ENCODE results near the gene TMEM94.
A peak's percentile ranks its signal among the peaks of the same experiment; 100 is the strongest.

The TMEM94 gene

DNA sequence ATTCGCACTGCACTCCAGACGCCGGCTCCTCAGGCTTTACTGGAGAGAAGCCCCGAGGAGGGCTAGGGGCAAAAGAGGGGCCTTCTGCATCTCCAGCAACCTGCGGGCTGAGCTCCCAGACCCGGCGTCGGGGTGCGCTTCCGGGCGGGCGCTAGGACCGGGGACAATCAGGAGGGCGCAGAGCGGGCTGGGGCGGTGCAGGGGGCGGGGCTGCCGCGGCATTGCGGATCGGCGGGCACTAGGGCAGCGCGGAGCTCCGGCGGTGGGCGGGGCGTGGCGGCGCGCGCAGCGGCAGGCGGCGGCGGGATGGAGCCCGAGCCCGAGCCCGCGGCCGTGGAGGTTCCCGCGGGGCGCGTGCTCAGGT, 59.8 kb downstream of the TMEM94 start, which contains the start of gene TSEN54 (continued):
- TF ChIP-seq ZNF501 (tag by site-specific recombination; IDR thresholded peaks at IDR 0.05) (0 out of 2 replicates have a peak, but pooled peaks have one; percentile 10), ZNF24 (tag by site-specific recombination; IDR thresholded peaks at IDR 0.05) (0 out of 2 replicates have a peak, but pooled peaks have one; percentile 12), ZBTB26 (tag by site-specific recombination; optimal IDR thresholded peaks at IDR 0.05) (peak; percentile 1), KLF9 (tag by site-specific recombination; IDR thresholded peaks at IDR 0.05; ENCODE audit: low read depth) (peak; percentile 89), ZBTB21 (tag by site-specific recombination; IDR thresholded peaks at IDR 0.05) (no peak), SP2 (tag by site-specific recombination; IDR thresholded peaks at IDR 0.05) (peak; percentile 74), ZNF366 (tag by site-specific recombination; conservative IDR thresholded peaks at IDR 0.05) (no peak), ZNF391 (tag by site-specific recombination; IDR thresholded peaks at IDR 0.05; ENCODE audit: borderline replicate concordance, low read depth) (peak; percentile 9; the same call in 1 of the 2 replicates), ZNF629 (tag by site-specific recombination; IDR thresholded peaks at IDR 0.05) (peak; percentile 33), IKZF3 (tag by site-specific recombination; IDR thresholded peaks at IDR 0.05) (peak; percentile 56; the same call in 1 of the 2 replicates), KLF10 (tag by site-specific recombination; IDR thresholded peaks at IDR 0.05) (peak; percentile 72; the same call in 1 of the 2 replicates), ZNF621 (tag by site-specific recombination; IDR thresholded peaks at IDR 0.05) (no peak), ZNF777 (tag by site-specific recombination; IDR thresholded peaks at IDR 0.05; ENCODE audit: borderline replicate concordance) (no peak; the same call in none of the 2 replicates), EGR2 (tag by site-specific recombination; IDR thresholded peaks at IDR 0.05; ENCODE audit: low read depth) (no peak), ZSCAN30 (tag by site-specific recombination; IDR thresholded peaks at IDR 0.05) (peak; percentile 64), PRDM10 (tag by site-specific recombination; IDR thresholded peaks at IDR 0.05) (peak; percentile 92), ZNF133 (tag by site-specific recombination; IDR thresholded peaks at IDR 0.05) (no peak), ZBTB11 (tag by site-specific recombination; conservative IDR thresholded peaks at IDR 0.05; ENCODE audit: low read depth) (peak; percentile 67), ZNF585B (tag by site-specific recombination; IDR thresholded peaks at IDR 0.05) (0 out of 2 replicates have a peak, but pooled peaks have one; percentile 3), BCL11A (tag by site-specific recombination; IDR thresholded peaks at IDR 0.05; ENCODE audit: low read depth) (0 out of 2 replicates have a peak, but pooled peaks have one; percentile 10), ZNF214 (tag by site-specific recombination; IDR thresholded peaks at IDR 0.05; ENCODE audit: borderline replicate concordance) (no peak), YY1 (tag by site-specific recombination; IDR thresholded peaks at IDR 0.05) (0 out of 2 replicates have a peak, but pooled peaks have one; percentile 22), KLF16 (tag by site-specific recombination; IDR thresholded peaks at IDR 0.05) (peak; percentile 44), SP3 (tag by site-specific recombination; IDR thresholded peaks at IDR 0.05) (peak; percentile 86), ZBTB6 (tag by site-specific recombination; IDR thresholded peaks at IDR 0.05) (no peak), ZEB2 (tag by site-specific recombination; IDR thresholded peaks at IDR 0.05) (peak; percentile 12)
- TF ChIP-seq, protein P1, sequence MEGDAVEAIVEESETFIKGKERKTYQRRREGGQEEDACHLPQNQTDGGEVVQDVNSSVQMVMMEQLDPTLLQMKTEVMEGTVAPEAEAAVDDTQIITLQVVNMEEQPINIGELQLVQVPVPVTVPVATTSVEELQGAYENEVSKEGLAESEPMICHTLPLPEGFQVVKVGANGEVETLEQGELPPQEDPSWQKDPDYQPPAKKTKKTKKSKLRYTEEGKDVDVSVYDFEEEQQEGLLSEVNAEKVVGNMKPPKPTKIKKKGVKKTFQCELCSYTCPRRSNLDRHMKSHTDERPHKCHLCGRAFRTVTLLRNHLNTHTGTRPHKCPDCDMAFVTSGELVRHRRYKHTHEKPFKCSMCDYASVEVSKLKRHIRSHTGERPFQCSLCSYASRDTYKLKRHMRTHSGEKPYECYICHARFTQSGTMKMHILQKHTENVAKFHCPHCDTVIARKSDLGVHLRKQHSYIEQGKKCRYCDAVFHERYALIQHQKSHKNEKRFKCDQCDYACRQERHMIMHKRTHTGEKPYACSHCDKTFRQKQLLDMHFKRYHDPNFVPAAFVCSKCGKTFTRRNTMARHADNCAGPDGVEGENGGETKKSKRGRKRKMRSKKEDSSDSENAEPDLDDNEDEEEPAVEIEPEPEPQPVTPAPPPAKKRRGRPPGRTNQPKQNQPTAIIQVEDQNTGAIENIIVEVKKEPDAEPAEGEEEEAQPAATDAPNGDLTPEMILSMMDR (tag by site-specific recombination; IDR thresholded peaks at IDR 0.05), result no peak
- TF ChIP-seq, protein P2, sequence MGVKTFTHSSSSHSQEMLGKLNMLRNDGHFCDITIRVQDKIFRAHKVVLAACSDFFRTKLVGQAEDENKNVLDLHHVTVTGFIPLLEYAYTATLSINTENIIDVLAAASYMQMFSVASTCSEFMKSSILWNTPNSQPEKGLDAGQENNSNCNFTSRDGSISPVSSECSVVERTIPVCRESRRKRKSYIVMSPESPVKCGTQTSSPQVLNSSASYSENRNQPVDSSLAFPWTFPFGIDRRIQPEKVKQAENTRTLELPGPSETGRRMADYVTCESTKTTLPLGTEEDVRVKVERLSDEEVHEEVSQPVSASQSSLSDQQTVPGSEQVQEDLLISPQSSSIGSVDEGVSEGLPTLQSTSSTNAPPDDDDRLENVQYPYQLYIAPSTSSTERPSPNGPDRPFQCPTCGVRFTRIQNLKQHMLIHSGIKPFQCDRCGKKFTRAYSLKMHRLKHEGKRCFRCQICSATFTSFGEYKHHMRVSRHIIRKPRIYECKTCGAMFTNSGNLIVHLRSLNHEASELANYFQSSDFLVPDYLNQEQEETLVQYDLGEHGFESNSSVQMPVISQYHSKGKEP (tag by site-specific recombination; IDR thresholded peaks at IDR 0.05), result peak; percentile 89
